Activated CD4-positive, alpha-beta T cell treated with anti-CD3 and anti-CD28 coated beads, Interleukin-2, amount 10 ng/mL, durations not matched to agents 7 days and 5 days (primary cell): ENCODE results near the gene ATXN2L. TPM values are rescaled to one million over a fixed set of nuclear protein-coding genes. Genes with fewer than 3 reads are reported as not detected.

ENCODE experiments used
- microRNA-seq: library from miRNA; unstranded; fragments of <30 nt; microRNA quantifications from one replicate; pipeline ENCODE4 v1.2.0, GENCODE V29; 2021; ENCODE audit warnings: borderline microRNAs expressed, borderline replicate concordance
- total RNA-seq, 2 experiments: library from RNA; stranded (reverse); gene quantifications; one replicate each; pipeline ENCODE4 v1.2.3, GENCODE V29; 2021

The ATXN2L gene
- total RNA-seq, 2 experiments from 2014 or later = 257 to 265 TPM

Small RNAs within 50 kb of the gene (microRNA-seq; reads per million reads assigned to microRNA genes)
- gene MIR4721 = not detected

Other genes with a start within 250 kb of the ATXN2L start
- gene SULT1A2, start 225.9 kb upstream of the ATXN2L start, total RNA-seq = under 1 TPM; 0.27 to 0.50 TPM
- 10 to 100 TPM; 11.1 to 11.3 TPM for gene SULT1A1, start 213.0 kb upstream of the ATXN2L start, total RNA-seq
- under 1 TPM in 1 of 2 experiments, not detected in 1; 0.44 TPM for gene NPIPB8, start 184.9 kb upstream of the ATXN2L start, total RNA-seq
- gene EIF3C, start 111.5 kb upstream of the ATXN2L start, total RNA-seq = 100 to 1,000 TPM; 430 to 457 TPM
- gene NPIPB9, start 71.2 kb upstream of the ATXN2L start, total RNA-seq = 1 to 10 TPM; 2.5 to 2.6 TPM
- 100 to 1,000 TPM; 105 to 125 TPM for gene TUFM, start 23.3 kb downstream of the ATXN2L start, total RNA-seq
- 10 to 100 TPM; 62.6 to 66.6 TPM for gene SH2B1, start 40.8 kb downstream of the ATXN2L start, total RNA-seq
- 1 to 10 TPM; 1.3 to 2.7 TPM for gene ATP2A1, start 55.5 kb downstream of the ATXN2L start, total RNA-seq
- 10 to 100 TPM; 16.8 to 21.1 TPM for gene RABEP2, start 102.2 kb downstream of the ATXN2L start, total RNA-seq
- under 1 TPM in 1 of 2 experiments, not detected in 1; 0.12 TPM for gene CD19, start 109.0 kb downstream of the ATXN2L start, total RNA-seq
- 100 to 1,000 TPM; 114 to 130 TPM for gene NFATC2IP, start 127.9 kb downstream of the ATXN2L start, total RNA-seq
- 10 to 100 TPM; 24.8 to 26.1 TPM for gene SPNS1, start 151.8 kb downstream of the ATXN2L start, total RNA-seq
- 100 to 1,000 TPM; 365 to 379 TPM for gene LAT, start 162.1 kb downstream of the ATXN2L start, total RNA-seq